Activated T-cell treated with anti-CD3 and anti-CD28 coated beads for 4 hours (primary cell): ENCODE measurements around the gene HAPLN3.

Experiments used
- DNase-seq: peaks from one replicate; pipeline ENCODE4 v3.0.0-alpha.2; 2020

HAPLN3 gene

DNA sequence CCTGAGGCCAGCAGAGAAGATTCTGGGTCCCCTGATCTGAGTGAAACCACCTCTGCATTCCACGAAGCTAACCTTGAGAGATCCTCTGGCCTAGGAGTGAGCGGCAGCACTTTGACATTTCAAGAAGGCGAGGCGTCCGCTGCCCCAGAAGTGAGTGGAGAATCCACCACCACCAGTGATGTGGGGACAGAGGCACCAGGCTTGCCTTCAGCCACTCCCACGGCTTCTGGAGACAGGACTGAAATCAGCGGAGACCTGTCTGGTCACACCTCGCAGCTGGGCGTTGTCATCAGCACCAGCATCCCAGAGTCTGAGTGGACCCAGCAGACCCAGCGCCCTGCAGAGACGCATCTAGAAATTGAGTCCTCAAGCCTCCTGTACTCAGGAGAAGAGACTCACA is 36.4 kb downstream of the HAPLN3 start:
- no peak for DNase-seq

GRCh38 chr15:88852476-88852875 is 42.9 kb downstream of the HAPLN3 start:
- DNase-seq: no peak

- no peak for DNase-seq
Observed at GRCh38 chr15:88849376-88850072, 45.8 kb downstream of the HAPLN3 start.

DNA sequence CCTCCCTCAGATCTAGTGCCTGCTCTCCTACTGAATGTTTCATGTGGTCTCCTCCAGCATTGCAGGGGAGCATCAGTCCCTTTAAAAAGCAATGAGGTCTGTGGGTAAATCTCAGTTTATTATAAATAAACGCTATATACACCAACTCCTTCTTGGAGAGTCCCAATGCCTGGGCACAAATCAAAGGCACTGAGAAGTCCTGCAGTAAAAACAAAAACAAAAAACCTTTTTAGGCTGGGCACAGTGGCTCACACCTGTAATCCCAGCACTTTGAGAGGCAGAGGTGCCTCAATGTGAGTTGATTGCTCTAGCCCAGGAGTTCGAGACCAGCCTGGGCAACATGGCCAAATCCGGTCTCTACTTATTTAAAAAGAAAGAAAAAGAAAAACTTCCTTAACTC is 47.1 kb downstream of the HAPLN3 start:
- DNase-seq: no peak

- DNase-seq: no peak
Observed at GRCh38 chr15:88847144-88847543, 48.2 kb downstream of the HAPLN3 start.

DNA sequence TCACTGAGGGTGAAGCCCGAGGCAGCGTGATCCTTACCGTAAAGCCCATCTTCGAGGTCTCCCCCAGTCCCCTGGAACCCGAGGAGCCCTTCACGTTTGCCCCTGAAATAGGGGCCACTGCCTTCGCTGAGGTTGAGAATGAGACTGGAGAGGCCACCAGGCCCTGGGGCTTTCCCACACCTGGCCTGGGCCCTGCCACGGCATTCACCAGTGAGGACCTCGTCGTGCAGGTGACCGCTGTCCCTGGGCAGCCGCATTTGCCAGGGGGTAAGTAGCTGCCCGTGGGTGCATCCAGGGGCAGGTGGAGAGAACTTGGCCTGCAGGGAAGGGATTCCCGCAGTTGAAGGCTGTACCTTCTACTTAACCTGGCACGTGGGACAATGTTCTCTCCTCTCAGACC is 49.7 kb downstream of the HAPLN3 start:
- DNase-seq: no peak

DNA sequence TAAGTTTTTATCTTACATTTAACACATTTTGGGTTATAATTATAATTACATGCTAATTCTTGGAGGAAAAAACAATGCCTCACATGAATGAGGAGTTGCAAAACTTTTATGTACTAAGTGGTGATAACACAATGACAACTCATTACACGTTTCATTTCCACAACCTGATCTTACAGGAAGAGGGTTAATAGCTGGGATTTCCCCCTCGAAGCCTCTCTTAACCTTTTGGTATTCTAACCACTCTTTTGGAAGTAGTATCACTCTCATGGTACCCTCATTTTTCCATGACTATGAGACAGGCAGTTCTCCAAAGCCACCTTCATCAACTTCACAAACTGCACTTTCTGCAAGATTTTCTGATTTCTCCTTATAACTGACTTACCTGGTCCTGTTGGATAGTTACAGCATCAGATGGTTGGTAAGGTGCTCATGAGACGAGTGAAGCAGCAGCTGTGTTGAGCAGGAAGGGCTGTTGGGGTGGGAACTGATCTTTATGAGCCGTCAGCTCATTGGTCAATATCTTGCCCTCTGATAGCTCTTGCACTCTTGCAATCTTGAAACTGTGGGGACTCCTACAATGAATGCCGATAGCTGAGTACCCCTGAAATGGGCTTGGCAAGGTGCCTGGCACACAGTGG is 50.5 kb downstream of the HAPLN3 start:
- no peak for DNase-seq

GRCh38 chr15:88843334-88843733 is 52.0 kb downstream of the HAPLN3 start:
- DNase-seq: no peak

- no peak for DNase-seq
Observed at GRCh38 chr15:88842156-88842555, 53.2 kb downstream of the HAPLN3 start.

- DNase-seq: no peak
Observed at GRCh38 chr15:88841236-88841635, 54.1 kb downstream of the HAPLN3 start.

- DNase-seq: no peak
Observed at GRCh38 chr15:88839961-88840360, 55.4 kb downstream of the HAPLN3 start.

DNA sequence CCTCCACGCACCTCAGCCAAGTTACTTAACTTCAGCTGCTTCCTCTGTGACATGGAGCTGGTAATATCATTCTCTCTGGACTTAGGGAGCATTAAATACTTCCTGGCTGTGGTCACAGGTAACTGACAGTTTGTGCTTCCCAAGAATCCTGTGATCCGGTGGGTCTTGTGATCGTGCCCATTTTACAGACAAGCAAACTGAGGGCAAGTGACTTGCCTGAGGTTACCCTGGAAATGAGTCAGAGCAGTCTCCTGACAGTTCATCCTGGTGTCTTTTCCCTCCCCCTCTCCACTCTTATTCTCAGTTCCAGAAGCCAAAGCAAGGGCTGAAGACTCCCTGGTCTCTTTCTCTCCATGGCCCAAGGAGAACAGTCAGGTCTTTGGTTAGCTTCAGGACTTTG is 56.2 kb downstream of the HAPLN3 start:
- DNase-seq: no peak

- DNase-seq: no peak
Observed at GRCh38 chr15:88838667-88839066, 56.7 kb downstream of the HAPLN3 start.

GRCh38 chr15:88835646-88836045 is 59.7 kb downstream of the HAPLN3 start:
- no peak for DNase-seq

DNA sequence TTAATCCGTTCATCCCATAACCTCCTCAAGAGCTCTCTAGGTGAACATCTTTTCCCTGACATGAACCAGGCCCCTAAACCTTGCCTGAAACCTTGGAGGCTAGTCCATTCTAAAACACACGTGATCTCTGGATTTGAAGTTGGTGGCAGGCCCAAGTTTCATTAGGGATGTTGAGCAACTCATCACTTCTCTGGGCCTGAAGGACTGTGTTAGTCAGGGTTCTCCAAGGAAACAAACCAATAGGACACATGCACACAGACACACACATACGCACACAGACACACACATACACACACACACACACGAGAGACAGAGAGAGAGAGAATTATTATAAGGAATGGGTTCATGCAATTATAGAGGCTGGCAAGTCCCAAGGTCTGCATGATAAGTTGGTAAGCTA is 60.2 kb downstream of the HAPLN3 start:
- no peak for DNase-seq

DNA sequence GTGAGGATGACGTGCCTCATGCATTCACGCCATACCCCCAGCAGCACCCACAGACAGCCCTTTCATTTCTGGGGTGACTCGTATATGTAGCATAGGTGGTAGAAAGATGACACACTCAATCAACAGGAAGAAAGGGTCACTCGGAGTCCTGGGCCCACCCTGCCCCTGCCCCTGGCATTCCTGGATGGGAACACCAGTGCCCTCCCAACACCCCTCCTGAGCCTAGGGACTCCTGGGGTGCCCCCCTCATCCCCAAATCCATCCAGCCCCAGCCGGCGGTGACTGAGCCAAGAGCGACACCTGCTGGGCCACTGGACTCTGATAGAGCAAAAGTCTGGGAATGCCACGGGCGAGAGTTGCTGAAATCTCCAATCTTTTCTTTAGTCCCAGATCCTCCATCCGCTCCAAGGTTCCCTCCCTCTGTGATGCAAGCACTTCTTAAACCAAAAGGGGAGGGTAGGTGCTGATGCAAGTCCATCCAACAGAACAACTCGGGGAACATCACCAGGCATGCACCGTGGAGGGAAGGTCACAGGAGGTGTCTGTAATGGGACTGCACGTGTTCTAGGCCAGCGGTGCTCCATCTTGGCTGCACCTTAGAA is 61.0 kb downstream of the HAPLN3 start:
- peak; percentile 2 for DNase-seq

DNA sequence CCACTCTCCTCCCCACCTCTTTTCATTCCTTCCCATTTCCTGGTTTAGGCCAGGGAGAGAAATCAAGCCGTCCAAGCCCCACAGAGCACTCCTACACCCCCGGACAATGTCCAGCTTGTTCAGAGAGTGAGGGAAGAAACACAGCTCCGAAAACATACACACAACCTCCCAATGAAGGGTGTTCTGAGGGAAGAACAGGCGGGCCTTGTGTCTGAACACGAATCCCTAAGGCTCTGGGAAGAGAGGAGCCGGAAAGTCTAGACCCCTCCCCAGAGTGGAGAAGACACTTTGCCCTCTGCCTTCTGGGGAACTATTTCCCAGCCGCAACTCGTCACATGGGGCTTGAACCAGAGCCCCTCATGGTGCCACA is 61.6 kb downstream of the HAPLN3 start:
- no peak for DNase-seq

- no peak for DNase-seq
Observed at GRCh38 chr15:88832820-88833730, 62.3 kb downstream of the HAPLN3 start.

DNA sequence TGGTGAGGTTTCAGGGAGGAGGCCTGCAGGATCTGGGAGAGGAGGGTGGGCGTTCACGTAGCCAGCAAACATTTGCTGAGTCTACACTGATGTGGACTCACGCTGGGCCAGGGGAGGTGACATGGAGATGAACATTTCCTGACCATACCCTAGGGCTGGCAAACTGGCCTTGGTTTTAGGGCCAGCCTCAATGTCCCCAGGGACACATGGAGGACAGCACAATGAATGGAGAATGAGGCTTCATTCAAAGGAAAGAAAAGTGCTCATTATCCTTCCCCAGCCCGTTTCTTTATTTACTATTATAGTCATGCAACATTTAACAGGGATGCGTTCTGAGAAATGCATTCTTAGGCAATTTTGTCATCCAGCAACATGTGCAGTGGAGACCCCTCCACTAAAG is 65.3 kb downstream of the HAPLN3 start:
- no peak for DNase-seq

GRCh38 chr15:88828791-88829190 is 66.6 kb downstream of the HAPLN3 start:
- DNase-seq: no peak
